Myocyte (in vitro differentiated cells): ENCODE results near the gene VPS25. TPM values are rescaled to one million over a fixed set of nuclear protein-coding genes. Genes with fewer than 3 reads are reported as not detected.
A peak's percentile ranks its signal among the peaks of the same experiment; 100 is the strongest.

ENCODE experiments used
- DNase-seq: peaks from one replicate; pipeline ENCODE4 v3.0.0-alpha.2; 2012; ENCODE audit warnings: low read depth
- total RNA-seq: library from RNA; depleted of rRNA; stranded (reverse); fragments of >200 nt; gene quantifications from 2 replicates; pipeline ENCODE4 v1.2.3, GENCODE V29; 2014

VPS25 gene
- total RNA-seq, 1 donor from 2014 or later = 60.8 TPM

GRCh38 chr17:42795061-42795460 lies 21.8 kb downstream of the VPS25 start:
- DNase-seq = no peak

- no peak for DNase-seq
These were observed 22.2 kb downstream of the VPS25 start for GRCh38 chr17:42795465-42795864.

- DNase-seq = no peak
These were observed 23.0 kb downstream of the VPS25 start for GRCh38 chr17:42796066-42796758.

GRCh38 chr17:42797067-42798007 lies 24.1 kb downstream of the VPS25 start:
- DNase-seq = no peak

- DNase-seq = no peak
These were observed 24.7 kb downstream of the VPS25 start for GRCh38 chr17:42798011-42798382.

GRCh38 chr17:42798383-42799380 lies 25.4 kb downstream of the VPS25 start, which contains the start of the genes CNTD1 and COA3:
Gene CNTD1, plus strand, starts transcription at chr17:42798861. Its CDS starts 207 bp downstream, at chr17:42799068.
Gene COA3, minus strand, starts transcription at chr17:42798704. Its CDS starts 23 bp downstream, at chr17:42798681.
- DNase-seq = peak; percentile 89

- DNase-seq = no peak
These were observed 30.0 kb downstream of the VPS25 start for GRCh38 chr17:42803074-42803883.

- no peak for DNase-seq
These were observed 31.7 kb downstream of the VPS25 start for GRCh38 chr17:42804918-42805367.

GRCh38 chr17:42806249-42806648 lies 33.0 kb downstream of the VPS25 start:
- no peak for DNase-seq

- DNase-seq = peak; percentile 18
These were observed 36.0 kb downstream of the VPS25 start for GRCh38 chr17:42809250-42809649.

- DNase-seq = no peak
These were observed 41.6 kb downstream of the VPS25 start for GRCh38 chr17:42814633-42815399.

- no peak for DNase-seq
These were observed 44.6 kb downstream of the VPS25 start for GRCh38 chr17:42817866-42818265.

GRCh38 chr17:42818379-42818778 lies 45.1 kb downstream of the VPS25 start:
- no peak for DNase-seq

GRCh38 chr17:42819939-42820535 lies 46.8 kb downstream of the VPS25 start:
- DNase-seq = peak; percentile 71

GRCh38 chr17:42821176-42821575 lies 47.9 kb downstream of the VPS25 start:
- no peak for DNase-seq

GRCh38 chr17:42827472-42827871 lies 54.2 kb downstream of the VPS25 start:
- DNase-seq = no peak
